NB4 (cell line): ENCODE data around the gene THSD4.

Experiments used
- DNase-seq: peaks from one replicate; pipeline ENCODE4 v3.0.0; 2010; ENCODE audit warnings: low read depth
- H3K4me3 ChIP-seq: one replicate; pipeline ENCODE4 v1.5.1; 2011; ENCODE audit warnings: mild to moderate bottlenecking, low read depth, low read length, moderate library complexity
- CTCF ChIP-seq: IDR thresholded peaks from one replicate; pipeline ENCODE4 v1.5.1; 2012; ENCODE audit warnings: low read depth, low read length
- MAX ChIP-seq: IDR thresholded peaks from 2 replicates; pipeline ENCODE4 v1.6.1; 2011; ENCODE audit warnings: low read depth, low read length
- MYC ChIP-seq: IDR thresholded peaks from 2 replicates; pipeline ENCODE4 v1.6.1; 2011; ENCODE audit warnings: low read depth, low read length
- POLR2A ChIP-seq: IDR thresholded peaks from 2 replicates; pipeline ENCODE4 v1.6.1; 2011; ENCODE audit warnings: mild to moderate bottlenecking; ENCODE audit not compliant: insufficient read length; ENCODE audit errors: extremely low read depth

THSD4 gene

GRCh38 chr15:71603379-71603778, 488.1 kb downstream of the THSD4 start:
- no peak for DNase-seq
- no peak for TF ChIP-seq MYC
- no peak for TF ChIP-seq POLR2A
- TF ChIP-seq MAX: no peak
- no peak for TF ChIP-seq CTCF
- no peak overlapping the region for H3K4me3 ChIP-seq

DNA sequence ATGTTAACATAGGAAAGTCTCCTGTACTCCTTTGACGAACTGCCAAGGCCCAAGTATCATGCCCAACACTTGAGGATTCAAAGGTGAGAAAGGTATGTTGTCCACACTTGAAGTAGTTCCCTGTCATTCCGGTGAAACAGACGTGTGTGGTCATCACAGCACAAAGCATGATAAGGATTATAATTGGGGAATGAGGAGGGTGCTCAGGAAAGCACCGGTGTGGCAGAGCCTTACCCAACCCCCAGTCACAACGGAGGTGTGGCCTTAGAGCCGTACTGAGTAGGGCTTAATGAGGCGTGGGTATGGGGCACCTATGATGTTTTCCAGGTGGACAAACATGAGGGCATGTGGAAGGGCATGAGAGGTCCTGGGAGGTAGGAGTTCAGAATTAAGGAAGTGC, 492.1 kb downstream of the THSD4 start:
- no peak for TF ChIP-seq MYC
- DNase-seq: no peak
- H3K4me3 ChIP-seq: no peak overlapping the region

DNA sequence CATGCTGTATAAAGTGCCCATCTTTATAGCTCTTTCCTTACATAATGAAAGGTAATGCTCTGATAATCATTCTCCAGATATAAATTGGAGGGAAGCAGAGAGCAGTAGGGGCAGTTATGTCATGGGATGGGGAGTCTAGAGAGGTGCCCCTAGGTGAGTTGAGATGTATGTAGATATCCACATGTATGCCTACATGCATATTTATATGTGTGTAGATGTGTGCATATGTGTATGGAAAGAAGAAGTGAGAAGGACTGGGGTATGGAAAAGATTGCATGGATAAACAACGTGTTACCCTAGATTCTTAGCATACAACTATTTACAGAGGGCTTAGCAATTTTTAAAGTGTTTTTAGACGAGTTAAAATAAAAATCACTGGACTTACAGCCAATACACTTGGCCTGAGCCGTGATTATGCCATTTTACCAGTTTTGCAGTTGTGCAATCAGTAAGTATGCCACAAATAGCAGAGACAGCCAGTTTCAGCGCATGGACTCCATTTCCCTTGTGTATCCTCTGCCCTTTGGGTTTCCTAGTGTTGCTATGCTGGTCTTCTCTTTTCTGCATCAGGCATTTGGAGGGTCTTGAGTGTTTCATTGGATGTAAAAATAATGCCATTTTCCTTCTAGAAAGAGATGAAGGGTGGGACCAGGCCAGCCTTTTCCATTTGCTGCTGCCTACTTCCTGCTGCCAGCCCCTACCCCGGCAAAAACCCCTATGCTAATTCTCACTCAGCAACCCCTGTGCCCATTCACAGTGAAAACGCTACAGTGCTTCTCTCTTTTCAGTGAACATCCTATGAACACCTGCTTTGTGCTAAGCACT, 495.7 kb downstream of the THSD4 start:
- TF ChIP-seq MYC (no peak), MAX (no peak), CTCF (no peak), POLR2A (no peak)
- no peak overlapping the region for H3K4me3 ChIP-seq
- DNase-seq: peak; percentile 2

- TF ChIP-seq MAX (no peak), MYC (no peak), CTCF (no peak), POLR2A (no peak)
- DNase-seq: no peak
- no peak overlapping the region for H3K4me3 ChIP-seq
These were observed 496.5 kb downstream of the THSD4 start for GRCh38 chr15:71611553-71612396.

DNA sequence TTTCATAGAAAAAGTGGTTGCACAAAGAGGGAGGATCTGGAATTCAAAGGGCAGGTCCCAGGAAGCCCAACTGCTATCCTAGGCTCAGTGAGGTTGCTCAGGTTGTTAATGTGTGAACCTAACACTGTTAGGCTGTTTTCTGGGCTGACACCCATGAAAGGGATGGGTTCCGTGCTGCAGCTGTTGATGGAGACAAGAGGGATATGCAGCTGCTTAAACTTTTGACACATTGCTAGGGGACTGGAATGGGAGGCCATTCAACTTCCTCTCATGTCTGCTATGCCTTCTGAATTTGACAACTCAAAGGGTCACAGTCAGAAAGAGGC, 497.1 kb downstream of the THSD4 start:
- no peak for DNase-seq
- H3K4me3 ChIP-seq: no peak overlapping the region
- no peak for TF ChIP-seq MYC
- no peak for TF ChIP-seq CTCF
- TF ChIP-seq MAX: no peak
- no peak for TF ChIP-seq POLR2A

DNA sequence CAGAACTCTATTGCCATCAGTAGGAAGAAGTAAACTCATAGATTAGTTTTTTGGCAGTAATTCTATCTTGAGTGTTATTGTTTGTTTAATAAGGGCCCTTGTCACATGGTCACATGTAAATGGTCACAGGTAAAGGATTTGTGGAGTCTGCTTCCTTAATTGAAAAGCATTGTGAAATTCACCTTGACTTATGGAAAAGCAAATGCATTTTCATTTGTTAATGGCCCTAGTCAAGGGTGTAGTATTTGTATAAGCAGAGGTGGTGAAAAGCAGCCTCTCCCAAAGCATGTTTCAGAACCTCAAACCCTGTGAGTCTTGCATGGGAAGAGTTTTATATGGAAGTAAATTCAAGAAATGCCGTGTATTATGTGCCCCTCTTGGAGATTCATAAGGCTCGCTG, 497.6 kb downstream of the THSD4 start:
- no peak for DNase-seq
- H3K4me3 ChIP-seq: no peak overlapping the region
- no peak for TF ChIP-seq CTCF
- no peak for TF ChIP-seq MYC
- no peak for TF ChIP-seq MAX
- TF ChIP-seq POLR2A: no peak
